Measurements from ENCODE around the gene NBL1.
A peak's percentile ranks its signal among the peaks of the same experiment; 100 is the strongest.

Gene NBL1

DNA sequence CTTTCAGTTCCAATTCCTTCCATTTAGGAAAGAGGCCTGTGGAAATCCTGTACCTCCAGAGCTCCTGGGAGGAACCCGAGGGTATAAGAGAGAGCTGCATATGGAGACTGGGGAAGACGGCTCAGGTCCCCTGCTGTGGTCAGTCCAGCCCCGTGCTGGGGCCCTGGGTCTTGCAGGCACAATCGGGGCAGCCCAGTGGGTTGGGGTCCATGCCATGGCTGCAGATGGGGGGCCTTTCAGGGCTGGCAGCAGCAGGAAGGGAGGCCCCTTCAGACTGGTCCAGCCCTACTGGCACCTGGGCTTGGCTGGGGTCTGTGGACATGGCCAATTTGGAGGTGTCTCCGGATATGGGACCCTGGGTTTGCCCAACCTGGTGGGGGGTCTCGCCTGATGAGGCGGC, 38.8 kb downstream of the NBL1 start:
- Histone ChIP-seq H3K9ac (no peak overlapping the region), H3K27me3 (no peaks in the 10 kb centered on the region), H3K4me2 (no peak overlapping the region), H3K4me1 (no peaks in the 10 kb centered on the region), H4K20me1 (peaks cover 0 to 35% (median 0%) of the 10 kb centered on the region in 11 experiments; a peak in 6 of 22 replicates), H3K36me3 (peaks cover 7 to 25% (median 10%) of the 10 kb centered on the region in 11 experiments; a peak in 15 of 22 replicates), H3K9me3 (replicated peaks in 1 of 11) (peaks cover 0 to 8% (median 7%) of the 10 kb centered on the region in 11 experiments; a peak in 16 of 22 replicates), H3K4me3 (no peak overlapping the region), H3K27ac (no peak overlapping the region)
- no peak for TF ChIP-seq Cebpa-rat (IDR thresholded peaks at IDR 0.05)

DNA sequence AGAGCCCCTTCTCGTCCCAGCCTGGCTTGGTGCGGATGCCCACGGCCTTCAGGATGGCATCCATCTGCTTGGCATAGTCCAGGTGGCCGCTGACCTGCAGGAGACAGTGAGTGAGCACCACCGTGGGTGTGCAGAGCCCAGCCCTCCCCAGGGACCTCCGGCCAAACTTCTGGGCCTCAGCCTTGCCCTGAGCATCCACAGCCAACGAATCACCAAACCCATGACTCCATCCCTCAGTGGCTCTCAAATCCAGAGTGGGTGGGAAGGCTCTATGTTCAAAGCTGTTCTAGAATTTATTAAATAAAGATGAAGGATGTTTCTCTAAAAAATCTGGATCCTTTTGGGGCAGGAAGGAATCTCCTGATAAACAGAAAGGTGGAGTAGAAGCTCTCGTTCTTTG, 39.2 kb downstream of the NBL1 start:
- no peak overlapping the region for H3K4me2 ChIP-seq
- H3K4me1 ChIP-seq, result no peaks in the 10 kb centered on the region
- H3K4me3 ChIP-seq, result no peak overlapping the region
- H3K9me3 ChIP-seq (replicated peaks in 1 of 11), result peaks cover 0 to 12% (median 9%) of the 10 kb centered on the region in 11 experiments; a peak in 16 of 22 replicates
- no peaks in the 10 kb centered on the region for H3K27me3 ChIP-seq
- no peak for TF ChIP-seq Cebpa-rat (IDR thresholded peaks at IDR 0.05)
- peaks cover 0 to 31% (median 0%) of the 10 kb centered on the region in 11 experiments; a peak in 6 of 22 replicates for H4K20me1 ChIP-seq
- H3K9ac ChIP-seq, result no peak overlapping the region
- H3K27ac ChIP-seq, result no peak overlapping the region
- peaks cover 7 to 29% (median 13%) of the 10 kb centered on the region in 11 experiments; a peak in 15 of 22 replicates for H3K36me3 ChIP-seq

DNA sequence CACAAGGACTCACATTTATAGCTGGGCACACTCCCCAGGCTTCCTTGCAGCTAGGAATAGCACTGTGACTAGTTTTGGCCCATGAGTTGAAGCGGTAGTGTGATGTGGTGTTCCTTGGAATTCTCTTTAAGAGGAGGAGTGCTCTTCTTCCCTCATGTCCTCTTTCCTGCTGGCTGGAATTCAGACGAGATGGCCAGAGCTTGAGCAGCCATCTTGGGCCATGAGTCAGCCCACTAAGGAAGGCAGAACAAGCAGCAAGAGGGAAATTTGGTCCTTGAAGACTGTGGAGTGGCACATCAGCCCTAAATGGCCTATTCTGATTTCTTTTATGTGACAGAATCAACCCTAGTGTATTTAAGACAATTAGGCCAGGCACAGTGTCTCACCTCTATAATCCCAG, 40.6 kb downstream of the NBL1 start:
- TF ChIP-seq Cebpa-rat (IDR thresholded peaks at IDR 0.05), result no peak
- H3K27ac ChIP-seq, result no peak overlapping the region

DNA sequence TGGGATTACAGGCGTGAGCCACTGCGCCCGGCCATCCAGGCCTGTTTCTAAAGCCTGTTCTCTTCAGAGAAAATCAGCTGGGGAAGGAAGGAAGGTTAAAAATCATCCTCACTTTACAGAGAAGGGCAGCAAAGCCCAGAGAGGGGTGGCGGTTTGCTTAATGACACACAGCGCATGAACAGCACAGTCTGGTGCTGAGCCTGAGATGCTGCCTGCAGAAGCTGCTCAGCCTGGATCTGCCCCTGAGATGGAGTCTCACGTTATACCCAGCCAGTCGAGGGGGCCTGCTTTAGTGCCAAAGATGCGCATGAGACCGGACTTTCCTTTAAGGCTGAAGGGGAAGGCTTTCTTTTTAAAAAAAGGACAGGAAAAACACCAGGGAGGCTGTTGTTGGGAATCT, 41.9 kb downstream of the NBL1 start:
- Histone ChIP-seq H3K36me3 (peaks cover 30 to 56% (median 37%) of the 10 kb centered on the region in 11 experiments), H3K27me3 (no peaks in the 10 kb centered on the region), H3K9me3 (replicated peaks in 1 of 11) (peaks cover 18 to 37% (median 28%) of the 10 kb centered on the region in 11 experiments), H3K4me2 (no peak overlapping the region), H3K27ac (no peak overlapping the region), H3K4me3 (no peak overlapping the region), H4K20me1 (peaks cover 0 to 7% (median 0%) of the 10 kb centered on the region in 11 experiments; a peak in 1 of 22 replicates), H3K4me1 (no peaks in the 10 kb centered on the region), H3K9ac (no peak overlapping the region)
- TF ChIP-seq Cebpa-rat (IDR thresholded peaks at IDR 0.05), result no peak

More for the DNA sequence above, 40.6 kb downstream of the NBL1 start:
- Histone ChIP-seq H3K4me3 (no peak overlapping the region), H3K9me3 (replicated peaks in 1 of 11) (peaks cover 5 to 24% (median 16%) of the 10 kb centered on the region in 11 experiments), H3K27me3 (no peaks in the 10 kb centered on the region), H3K9ac (no peak overlapping the region), H3K36me3 (peaks cover 19 to 42% (median 25%) of the 10 kb centered on the region in 11 experiments), H3K4me2 (no peak overlapping the region), H3K4me1 (no peaks in the 10 kb centered on the region), H4K20me1 (peaks cover 0 to 18% (median 0%) of the 10 kb centered on the region in 11 experiments; a peak in 2 of 22 replicates)

DNA sequence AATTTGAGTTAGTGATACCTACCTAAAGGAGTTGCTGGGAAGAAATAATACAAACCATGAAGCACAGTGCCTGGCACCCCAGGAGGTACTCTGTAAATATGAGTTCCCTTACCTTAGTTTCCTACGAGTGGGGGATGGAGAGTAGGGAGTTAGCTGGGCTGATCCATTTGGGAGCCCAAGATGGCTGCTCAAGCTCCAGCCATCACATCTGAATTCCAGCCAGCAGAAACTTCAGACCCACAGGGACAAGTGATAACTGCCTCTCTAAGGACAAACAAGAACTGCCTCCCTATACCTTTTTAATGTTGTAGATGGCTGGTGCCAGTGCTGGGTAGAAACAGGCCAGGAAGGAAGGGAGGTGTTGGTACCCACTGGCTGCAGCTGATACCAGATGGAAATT, 43.3 kb downstream of the NBL1 start:
- peaks cover 0 to 6% (median 0%) of the 10 kb centered on the region in 11 experiments; a peak in 1 of 22 replicates for H4K20me1 ChIP-seq
- no peaks in the 10 kb centered on the region for H3K4me1 ChIP-seq
- no peaks in the 10 kb centered on the region for H3K27me3 ChIP-seq
- no peak overlapping the region for H3K9ac ChIP-seq
- no peak overlapping the region for H3K4me2 ChIP-seq
- peaks cover 22 to 48% (median 39%) of the 10 kb centered on the region in 11 experiments for H3K9me3 ChIP-seq (replicated peaks in 1 of 11)
- no peak for TF ChIP-seq Cebpa-rat (IDR thresholded peaks at IDR 0.05)
- peaks cover 44 to 67% (median 50%) of the 10 kb centered on the region in 11 experiments for H3K36me3 ChIP-seq
- H3K4me3 ChIP-seq, result no peak overlapping the region
- H3K27ac ChIP-seq, result no peak overlapping the region

DNA sequence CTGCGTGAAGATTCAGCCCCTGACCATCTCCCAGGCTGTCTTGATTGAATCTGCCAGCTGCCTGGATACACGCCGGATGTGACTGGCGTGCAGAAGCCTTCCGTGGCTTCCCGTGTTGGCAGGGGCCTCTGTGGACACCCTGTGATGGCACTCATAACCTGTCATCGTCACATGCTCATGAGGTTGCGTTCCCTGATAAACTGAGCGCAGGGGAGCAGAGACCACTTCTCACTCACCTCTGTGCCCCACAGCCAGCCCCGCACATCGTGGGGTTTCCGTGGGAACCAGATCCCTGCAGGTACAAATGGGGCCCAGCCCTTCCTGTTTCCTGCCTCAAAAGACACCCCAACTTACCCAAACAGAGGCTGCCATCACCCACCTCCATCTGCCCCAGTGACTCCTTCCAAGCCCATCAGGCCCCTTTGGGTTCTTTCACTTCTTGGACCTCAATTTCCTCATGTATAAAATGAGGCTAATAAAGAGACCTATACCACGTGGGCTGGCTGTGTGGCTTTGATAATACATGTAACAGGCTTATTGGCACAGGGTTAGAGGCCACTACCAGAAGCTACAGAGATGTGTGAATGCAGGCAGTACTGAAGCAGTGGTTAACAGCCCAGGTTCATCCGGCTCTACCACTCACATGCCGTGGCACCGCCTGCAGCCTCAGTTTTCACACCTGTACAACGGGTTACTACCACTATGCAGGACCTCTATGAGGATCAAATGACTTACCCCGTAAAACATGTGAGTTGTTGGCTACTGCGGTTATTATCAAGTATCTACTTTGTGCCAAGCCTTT, 44.1 kb downstream of the NBL1 start:
- H3K27ac ChIP-seq, result no peak overlapping the region
- no peak for TF ChIP-seq Cebpa-rat (IDR thresholded peaks at IDR 0.05)
- peaks cover 0 to 1% (median 0%) of the 10 kb centered on the region in 11 experiments; a peak in 1 of 22 replicates for H4K20me1 ChIP-seq
- no peaks in the 10 kb centered on the region for H3K4me1 ChIP-seq
- H3K27me3 ChIP-seq, result no peaks in the 10 kb centered on the region
- H3K9me3 ChIP-seq (replicated peaks in 1 of 11), result peaks cover 22 to 48% (median 39%) of the 10 kb centered on the region in 11 experiments
- no peak overlapping the region for H3K4me3 ChIP-seq
- H3K36me3 ChIP-seq, result peaks cover 48 to 72% (median 53%) of the 10 kb centered on the region in 11 experiments
- H3K4me2 ChIP-seq, result no peak overlapping the region
- H3K9ac ChIP-seq, result no peak overlapping the region

DNA sequence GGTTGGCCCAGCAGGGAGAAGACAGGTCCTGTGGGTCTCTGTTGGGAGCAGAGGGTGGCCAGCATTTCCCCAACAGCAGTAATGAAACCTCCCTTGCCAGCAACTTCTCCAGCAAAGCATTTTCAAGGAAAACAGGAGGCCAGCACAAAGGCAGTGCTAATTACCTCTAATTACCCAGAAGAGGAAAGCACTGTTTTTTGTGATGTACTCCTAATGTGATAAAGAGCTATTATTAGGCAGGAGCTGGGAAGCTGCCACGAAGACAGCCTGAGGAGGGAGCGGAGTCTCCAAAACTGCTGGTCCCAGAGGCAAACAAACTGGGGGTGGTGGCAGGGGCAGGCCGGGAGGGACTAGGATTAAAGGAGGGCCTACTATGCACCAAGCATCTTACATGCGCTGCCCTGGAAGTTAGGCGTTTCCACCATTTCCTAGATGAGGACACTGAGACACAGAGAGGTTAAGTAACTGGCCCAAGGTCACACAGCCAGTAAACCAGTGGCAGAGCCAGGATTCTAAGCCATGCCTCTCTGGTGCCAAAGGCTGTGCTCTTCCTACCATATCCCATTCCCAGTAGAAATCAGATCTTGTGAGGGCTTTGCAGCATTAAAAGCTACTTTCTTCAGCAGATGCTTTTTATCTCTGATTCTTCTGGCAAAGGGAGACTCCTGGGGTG, 45.1 kb downstream of the NBL1 start:
- H3K27ac ChIP-seq, result no peak overlapping the region
- no peaks in the 10 kb centered on the region; a peak in 1 of 22 replicates for H4K20me1 ChIP-seq
- H3K27me3 ChIP-seq, result no peaks in the 10 kb centered on the region
- no peak for TF ChIP-seq Cebpa-rat (IDR thresholded peaks at IDR 0.05)
- no peak overlapping the region for H3K4me2 ChIP-seq
- H3K9ac ChIP-seq, result no peak overlapping the region
- H3K4me3 ChIP-seq, result 0 out of 20 replicates have a peak overlapping the region, but pooled peaks of 1 of the 10 experiments have one; percentile 16
- peaks cover 22 to 48% (median 39%) of the 10 kb centered on the region in 11 experiments for H3K9me3 ChIP-seq (replicated peaks in 1 of 11)
- H3K36me3 ChIP-seq, result peaks cover 49 to 80% (median 61%) of the 10 kb centered on the region in 11 experiments
- no peaks in the 10 kb centered on the region for H3K4me1 ChIP-seq

DNA sequence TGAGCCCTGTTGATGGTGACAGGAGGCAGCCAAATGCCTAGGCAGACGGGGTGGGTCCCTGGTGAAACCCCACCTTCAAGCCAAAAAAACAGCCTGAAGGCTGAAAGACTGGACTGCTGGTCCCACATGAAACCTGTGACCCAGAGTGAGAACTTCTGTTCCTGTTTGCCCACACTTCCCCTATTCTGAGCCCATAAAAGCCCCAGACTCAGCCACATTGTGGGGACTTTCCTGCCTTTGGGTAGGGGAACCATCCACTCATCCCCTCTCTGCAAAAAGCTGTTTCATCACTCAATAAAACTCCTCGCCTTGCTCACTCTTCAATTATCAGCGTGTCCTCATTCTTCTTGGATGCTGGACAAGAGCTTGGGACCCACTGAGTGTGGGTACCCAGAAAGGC, 45.7 kb downstream of the NBL1 start:
- Histone ChIP-seq H3K9me3 (replicated peaks in 1 of 11) (peaks cover 22 to 48% (median 39%) of the 10 kb centered on the region in 11 experiments), H3K4me1 (no peaks in the 10 kb centered on the region), H3K36me3 (peaks cover 49 to 80% (median 67%) of the 10 kb centered on the region in 11 experiments), H3K27ac (no peak overlapping the region), H3K9ac (no peak overlapping the region), H3K27me3 (no peaks in the 10 kb centered on the region), H4K20me1 (peaks cover 0 to 6% (median 0%) of the 10 kb centered on the region in 11 experiments; a peak in 2 of 22 replicates), H3K4me3 (peak overlapping the region in 1 of 10 experiments; percentile 16; a peak in 1 of 20 replicates), H3K4me2 (no peak overlapping the region)
- TF ChIP-seq Cebpa-rat (IDR thresholded peaks at IDR 0.05), result no peak

DNA sequence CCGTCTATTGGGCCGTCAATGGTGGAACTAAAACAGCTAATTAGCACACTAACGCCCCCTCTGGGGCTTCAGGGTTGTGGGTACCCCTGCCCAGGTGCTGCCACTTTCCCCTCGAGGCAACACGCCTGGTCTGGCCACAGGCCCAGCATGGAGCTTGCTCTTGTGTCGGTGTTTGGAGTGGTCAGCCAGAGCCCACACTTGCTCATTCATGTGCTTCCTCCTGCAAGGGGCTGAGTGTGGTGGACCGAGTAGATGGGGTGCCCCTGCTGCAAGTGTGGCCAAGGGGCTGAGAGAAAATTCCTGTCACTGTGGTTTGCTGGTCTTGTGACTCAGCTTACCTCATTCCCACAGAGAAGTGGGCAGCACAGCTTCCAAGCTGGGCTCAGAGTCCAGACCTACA, 46.2 kb downstream of the NBL1 start:
- Histone ChIP-seq H3K27ac (no peak overlapping the region), H3K9ac (no peak overlapping the region), H3K4me1 (no peaks in the 10 kb centered on the region), H3K9me3 (replicated peaks in 1 of 11) (peaks cover 22 to 48% (median 39%) of the 10 kb centered on the region in 11 experiments), H3K27me3 (no peaks in the 10 kb centered on the region), H4K20me1 (peaks cover 0 to 11% (median 0%) of the 10 kb centered on the region in 11 experiments; a peak in 2 of 22 replicates), H3K36me3 (peaks cover 49 to 85% (median 69%) of the 10 kb centered on the region in 11 experiments), H3K4me2 (no peak overlapping the region), H3K4me3 (peak overlapping the region in 1 of 10 experiments; percentile 16; a peak in 1 of 20 replicates)
- TF ChIP-seq Cebpa-rat (IDR thresholded peaks at IDR 0.05), result no peak

Measured in BLaER1 treated with 17β-estradiol and CSF1 and Interleukin-3, amounts not matched to agents 10 nM and 100 nM (cell line).